ENCODE measurements around the gene DDX41. TPM values are rescaled to one million over a fixed set of nuclear protein-coding genes. Genes with fewer than 3 reads are reported as not detected.

The DDX41 gene
- total and polyA plus RNA-seq, 10 of the 15 experiments (the other 5 are each of a cell fraction or from before 2014, with no cell fraction given): 32.7 to 215 (median 93.6) TPM

DNA sequence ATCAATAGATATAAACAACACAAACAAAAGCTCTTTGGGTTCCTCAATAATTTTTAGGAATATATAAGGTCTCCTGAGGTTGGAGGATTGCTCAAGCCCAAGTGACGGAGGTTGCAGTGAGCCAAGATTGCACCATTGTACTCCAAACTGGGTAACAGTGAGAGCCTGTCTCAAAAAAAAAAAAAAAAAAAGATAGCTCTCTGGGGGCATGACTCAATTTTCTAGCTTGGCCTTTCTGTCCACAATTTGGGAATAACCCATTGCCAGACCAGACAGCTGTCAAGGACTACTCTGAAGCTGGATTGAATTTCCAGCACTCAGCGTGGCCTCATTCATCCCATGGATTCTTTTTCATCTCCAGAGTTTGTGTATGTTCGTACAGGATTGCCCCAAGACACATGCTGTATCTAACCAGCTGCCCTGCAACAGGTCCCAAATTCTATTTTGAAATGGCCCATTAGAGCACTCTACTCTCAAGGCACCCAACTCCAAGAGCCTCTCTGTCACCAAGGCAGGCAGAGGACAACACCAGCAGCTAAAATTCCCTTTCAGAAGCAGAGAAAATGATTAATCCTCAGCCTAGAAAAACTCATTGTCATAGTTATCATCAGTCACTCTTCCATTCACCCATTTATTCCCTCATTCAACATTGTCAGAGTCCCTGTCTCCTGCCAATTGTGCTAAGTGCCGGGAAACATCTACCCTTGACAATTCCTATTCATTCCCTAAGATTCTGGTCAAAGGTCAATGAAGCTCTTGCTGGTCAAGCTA lies 28.9 kb upstream of the DDX41 start:
- FAIRE-seq: no peak
- no TSS peak for BruUV-seq (replicated peaks)
- H3K9ac ChIP-seq (ENCODE audit: control insufficient read depth, insufficient read depth, low read length): no peak overlapping the region

More for the DNA sequence above, 28.9 kb upstream of the DDX41 start:
- H2AFZ ChIP-seq (ENCODE audit: control insufficient read depth, low read depth, low read length): no peak overlapping the region
- DNase-seq (ENCODE audit: low read depth, low spot score) (no peak), ATAC-seq (no peak)
- no peaks in the 10 kb centered on the region for H3K4me1 ChIP-seq (ENCODE audit: control insufficient read depth, insufficient read depth, low read length)
- CTCF ChIA-PET: interaction anchor here (0.9 to 1.7 kb wide), 3 partner anchors 36 to 525 kb away, joined by 3 to 4 read pairs (median 3); partner anchors contain the start of gene DOK3
- WGBS (ENCODE audit: insufficient coverage, insufficient replicate concordance, low lambda C conversion rate, missing lambda C conversion rate): 93% methylated on average over 4 of the region's 4 CpGs
- no peak overlapping the region for H3K27ac ChIP-seq (ENCODE audit: control insufficient read depth, insufficient read depth)
- RAD21 ChIA-PET (ENCODE audit: unreplicated experiment): interaction anchor here (0.6 to 1.6 kb wide), 2 partner anchors 25 to 62 kb away, joined by 3 read pairs; no protein-coding TSS in a partner anchor
- H3K27me3 ChIP-seq (replicated peaks in 1 of 2; ENCODE audit: control insufficient read depth in 2 of 2, insufficient read depth in 2 of 2, low read length in 1 of 2): no peaks in the 10 kb centered on the region
- TF ChIP-seq, protein P1, sequence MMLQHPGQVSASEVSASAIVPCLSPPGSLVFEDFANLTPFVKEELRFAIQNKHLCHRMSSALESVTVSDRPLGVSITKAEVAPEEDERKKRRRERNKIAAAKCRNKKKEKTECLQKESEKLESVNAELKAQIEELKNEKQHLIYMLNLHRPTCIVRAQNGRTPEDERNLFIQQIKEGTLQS (IDR thresholded peaks at IDR 0.05; ENCODE audit: borderline replicate concordance, extremely low read depth, low read depth, low read length): no peak
- TF ChIP-seq, protein P2, sequence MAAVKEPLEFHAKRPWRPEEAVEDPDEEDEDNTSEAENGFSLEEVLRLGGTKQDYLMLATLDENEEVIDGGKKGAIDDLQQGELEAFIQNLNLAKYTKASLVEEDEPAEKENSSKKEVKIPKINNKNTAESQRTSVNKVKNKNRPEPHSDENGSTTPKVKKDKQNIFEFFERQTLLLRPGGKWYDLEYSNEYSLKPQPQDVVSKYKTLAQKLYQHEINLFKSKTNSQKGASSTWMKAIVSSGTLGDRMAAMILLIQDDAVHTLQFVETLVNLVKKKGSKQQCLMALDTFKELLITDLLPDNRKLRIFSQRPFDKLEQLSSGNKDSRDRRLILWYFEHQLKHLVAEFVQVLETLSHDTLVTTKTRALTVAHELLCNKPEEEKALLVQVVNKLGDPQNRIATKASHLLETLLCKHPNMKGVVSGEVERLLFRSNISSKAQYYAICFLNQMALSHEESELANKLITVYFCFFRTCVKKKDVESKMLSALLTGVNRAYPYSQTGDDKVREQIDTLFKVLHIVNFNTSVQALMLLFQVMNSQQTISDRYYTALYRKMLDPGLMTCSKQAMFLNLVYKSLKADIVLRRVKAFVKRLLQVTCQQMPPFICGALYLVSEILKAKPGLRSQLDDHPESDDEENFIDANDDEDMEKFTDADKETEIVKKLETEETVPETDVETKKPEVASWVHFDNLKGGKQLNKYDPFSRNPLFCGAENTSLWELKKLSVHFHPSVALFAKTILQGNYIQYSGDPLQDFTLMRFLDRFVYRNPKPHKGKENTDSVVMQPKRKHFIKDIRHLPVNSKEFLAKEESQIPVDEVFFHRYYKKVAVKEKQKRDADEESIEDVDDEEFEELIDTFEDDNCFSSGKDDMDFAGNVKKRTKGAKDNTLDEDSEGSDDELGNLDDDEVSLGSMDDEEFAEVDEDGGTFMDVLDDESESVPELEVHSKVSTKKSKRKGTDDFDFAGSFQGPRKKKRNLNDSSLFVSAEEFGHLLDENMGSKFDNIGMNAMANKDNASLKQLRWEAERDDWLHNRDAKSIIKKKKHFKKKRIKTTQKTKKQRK (IDR thresholded peaks at IDR 0.05; ENCODE audit: low read depth, low read length): no peak
- TF ChIP-seq SIX5 (IDR thresholded peaks at IDR 0.05; ENCODE audit: low read depth, low read length, severe bottlenecking): no peak
- TF ChIP-seq, protein P3, sequence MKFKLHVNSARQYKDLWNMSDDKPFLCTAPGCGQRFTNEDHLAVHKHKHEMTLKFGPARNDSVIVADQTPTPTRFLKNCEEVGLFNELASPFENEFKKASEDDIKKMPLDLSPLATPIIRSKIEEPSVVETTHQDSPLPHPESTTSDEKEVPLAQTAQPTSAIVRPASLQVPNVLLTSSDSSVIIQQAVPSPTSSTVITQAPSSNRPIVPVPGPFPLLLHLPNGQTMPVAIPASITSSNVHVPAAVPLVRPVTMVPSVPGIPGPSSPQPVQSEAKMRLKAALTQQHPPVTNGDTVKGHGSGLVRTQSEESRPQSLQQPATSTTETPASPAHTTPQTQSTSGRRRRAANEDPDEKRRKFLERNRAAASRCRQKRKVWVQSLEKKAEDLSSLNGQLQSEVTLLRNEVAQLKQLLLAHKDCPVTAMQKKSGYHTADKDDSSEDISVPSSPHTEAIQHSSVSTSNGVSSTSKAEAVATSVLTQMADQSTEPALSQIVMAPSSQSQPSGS (IDR thresholded peaks at IDR 0.05; ENCODE audit: low read length): no peak
- TF ChIP-seq, protein P4, sequence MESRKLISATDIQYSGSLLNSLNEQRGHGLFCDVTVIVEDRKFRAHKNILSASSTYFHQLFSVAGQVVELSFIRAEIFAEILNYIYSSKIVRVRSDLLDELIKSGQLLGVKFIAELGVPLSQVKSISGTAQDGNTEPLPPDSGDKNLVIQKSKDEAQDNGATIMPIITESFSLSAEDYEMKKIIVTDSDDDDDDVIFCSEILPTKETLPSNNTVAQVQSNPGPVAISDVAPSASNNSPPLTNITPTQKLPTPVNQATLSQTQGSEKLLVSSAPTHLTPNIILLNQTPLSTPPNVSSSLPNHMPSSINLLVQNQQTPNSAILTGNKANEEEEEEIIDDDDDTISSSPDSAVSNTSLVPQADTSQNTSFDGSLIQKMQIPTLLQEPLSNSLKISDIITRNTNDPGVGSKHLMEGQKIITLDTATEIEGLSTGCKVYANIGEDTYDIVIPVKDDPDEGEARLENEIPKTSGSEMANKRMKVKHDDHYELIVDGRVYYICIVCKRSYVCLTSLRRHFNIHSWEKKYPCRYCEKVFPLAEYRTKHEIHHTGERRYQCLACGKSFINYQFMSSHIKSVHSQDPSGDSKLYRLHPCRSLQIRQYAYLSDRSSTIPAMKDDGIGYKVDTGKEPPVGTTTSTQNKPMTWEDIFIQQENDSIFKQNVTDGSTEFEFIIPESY (IDR thresholded peaks at IDR 0.05): no peak
- TF ChIP-seq SMAD5 (IDR thresholded peaks at IDR 0.05; ENCODE audit: low read depth): no peak
- no peak for TF ChIP-seq EGR1 (IDR thresholded peaks at IDR 0.05; ENCODE audit: borderline replicate concordance in 1 of 2, low read depth in 2 of 2, low read length in 2 of 2)
- TF ChIP-seq RB1 (IDR thresholded peaks at IDR 0.05; ENCODE audit: borderline replicate concordance): no peak
- no peak for TF ChIP-seq PML (IDR thresholded peaks at IDR 0.05; ENCODE audit: low read length)
- H3K36me3 ChIP-seq (ENCODE audit: control insufficient read depth in 2 of 2, insufficient read depth in 2 of 2, low read length in 1 of 2): peaks cover 0 to 9% of the 10 kb centered on the region in 2 experiments; a peak in 1 of 4 replicates
- H3K4me3 ChIP-seq: no peak overlapping the region
- in situ Hi-C loops (cut with MboI) (no loop called here), intact Hi-C loops (cut with micrococcal nuclease; ENCODE audit: unreplicated experiment) (no loop called here)
- no peak overlapping the region for H3K4me2 ChIP-seq (ENCODE audit: control insufficient read depth, insufficient read depth)
- H3K79me2 ChIP-seq (ENCODE audit: control insufficient read depth, insufficient read depth, low read length): peaks cover 4% of the 10 kb centered on the region
- no peaks in the 10 kb centered on the region for H4K20me1 ChIP-seq (ENCODE audit: control insufficient read depth, insufficient read depth)
- POLR2A ChIA-PET: interaction anchor here (0.7 kb wide), 3 partner anchors 12 to 610 kb away, joined by 3 to 7 read pairs (median 7); no protein-coding TSS in a partner anchor
- no peaks in the 10 kb centered on the region for H3K9me3 ChIP-seq (replicated peaks; ENCODE audit: control insufficient read depth, insufficient read depth, low read length)
- SMC1A ChIA-PET (ENCODE audit: uncharacterized antibody, unreplicated experiment): interaction anchor here (1.2 to 1.6 kb wide), 3 partner anchors 13 to 74 kb away, joined by 3 read pairs; no protein-coding TSS in a partner anchor

Measured in GM12878 (cell line).